Measurements from ENCODE around the gene SPDYE16. TPM values are rescaled to one million over a fixed set of nuclear protein-coding genes. Genes with fewer than 3 reads are reported as not detected.

The SPDYE16 gene
- polyA plus RNA-seq, 3 donors = 1.0 to 1.8 (median 1.3) TPM

Other genes starting within 250 kb of the SPDYE16 start
- 100 to 1,000 TPM; 112 to 172 (median 132) TPM for gene HSPB1, start 240.6 kb downstream of the SPDYE16 start, polyA plus RNA-seq (ENCODE audit: insufficient read length in 3 of 3)
- gene YWHAG, start 184.3 kb downstream of the SPDYE16 start, polyA plus RNA-seq (ENCODE audit: insufficient read length in 3 of 3) = 100 to 1,000 TPM; 128 to 134 (median 130) TPM
- 1 to 10 TPM; 3.1 to 6.5 (median 5.5) TPM for gene SSC4D, start 133.6 kb downstream of the SPDYE16 start, polyA plus RNA-seq (ENCODE audit: insufficient read length in 3 of 3)
- 10 to 100 TPM in 1 of 3 donors, 1 to 10 TPM in 2; 2.1 to 10.1 (median 2.5) TPM for gene ZP3, start 118.3 kb downstream of the SPDYE16 start, polyA plus RNA-seq (ENCODE audit: insufficient read length in 3 of 3)
- gene DTX2, start 81.6 kb downstream of the SPDYE16 start, polyA plus RNA-seq (ENCODE audit: insufficient read length in 3 of 3) = 1 to 10 TPM; 5.4 to 6.4 (median 6.2) TPM
- gene UPK3B, start 32.7 kb downstream of the SPDYE16 start, polyA plus RNA-seq (ENCODE audit: insufficient read length in 3 of 3) = 1 to 10 TPM in 2 of 3 donors, under 1 TPM in 1; 0.17 to 1.9 (median 1.4) TPM
- 10 to 100 TPM; 12.5 to 21.6 (median 14.4) TPM for gene POMZP3, start 84.0 kb upstream of the SPDYE16 start, polyA plus RNA-seq (ENCODE audit: insufficient read length in 3 of 3)